HCT116 (cell line): ENCODE data around the gene INSR. TPM values are rescaled to one million over a fixed set of nuclear protein-coding genes. Genes with fewer than 3 reads are reported as not detected.
A peak's percentile ranks its signal among the peaks of the same experiment; 100 is the strongest.

Experiments
- ATAC-seq: fragments of 200-7000 bp; cut with Tn5 transposase; 2 replicates; pipeline ENCODE4 v1.9.1; 2020; ENCODE audit warnings: mild to moderate bottlenecking, moderate library complexity
- BruUV-seq: library from RNA; stranded (reverse); fragments of 400-500 nt; replicated peaks from 2 replicates; lab custom pipeline; 2021; lab: Mats Ljungman, UMichigan
- CTCF ChIA-PET: fragments of 300-600 bp; sonication (Branson Sonifier 250); formaldehyde crosslinking; loops from one replicate; lab custom pipeline; 2021; ENCODE audit warnings: antibody characterized with exemption; lab: Charles Lee
- POLR2A ChIA-PET: fragments of 300-600, 350-600 bp; sonication (Branson Sonifier 250); formaldehyde crosslinking; loops from one replicate; lab custom pipeline; 2021; ENCODE audit warnings: antibody characterized with exemption; lab: Charles Lee
- RAD21 ChIA-PET, 2 experiments: fragments of 300-600 bp; sonication (Branson Sonifier 250); formaldehyde crosslinking; loops; one replicate each; lab custom pipeline; 2023; ENCODE audit warnings: low total read pairs in 2 of 2; ENCODE audit not compliant: uncharacterized antibody in 2 of 2, unreplicated experiment in 2 of 2, low non-redundant PET in 1 of 2; lab: Charles Lee
- DNase-seq: peaks from one replicate; pipeline ENCODE4 v3.0.0-alpha.2; 2010; ENCODE audit warnings: low read depth, low spot score
- H2AFZ ChIP-seq: fragments of 200-600 bp; shearing (Covaris generic), sonication (generic); 2 replicates; pipeline ENCODE4 v1.6.1; 2017; ENCODE audit warnings: low read depth, mixed run types, mixed read lengths, antibody characterized with exemption, low read length; ENCODE audit not compliant: poor library complexity, severe bottlenecking
- H3K27ac ChIP-seq: 2 replicates; pipeline ENCODE4 v1.5.1; 2012; ENCODE audit warnings: low read depth, low read length
- H3K27me3 ChIP-seq: fragments of 200-600 bp; sonication (generic); 2 replicates; pipeline ENCODE4 v1.6.1; 2016; ENCODE audit warnings: mixed run types, low read length, mixed read lengths; ENCODE audit not compliant: insufficient read depth
- H3K36me3 ChIP-seq, 2 experiments: fragments of 200-500 bp in 1 of 2; fragments of 200-600 bp in 1 of 2; sonication (Bioruptor generic) in 1 of 2; sonication (generic) in 1 of 2; 2 replicates each; pipeline versions ENCODE4 v1.5.1 to v1.6.1; 2014 to 2016; ENCODE audit warnings: low read length in 2 of 2, inconsistent platforms in 1 of 2, mixed read lengths in 1 of 2, mixed run types in 1 of 2; ENCODE audit not compliant: insufficient read depth in 2 of 2, control insufficient read depth in 1 of 2
- H3K4me1 ChIP-seq, 2 experiments: fragments of 200-600 bp in 1 of 2; sonication (generic) in 1 of 2; 2 replicates each; pipeline versions ENCODE4 v1.5.1 to v1.6.1; 2012 to 2017; ENCODE audit warnings: low read length in 2 of 2, inconsistent platforms in 1 of 2, mild to moderate bottlenecking in 1 of 2, mixed read lengths in 1 of 2, mixed run types in 1 of 2, moderate library complexity in 1 of 2; ENCODE audit not compliant: insufficient read depth in 2 of 2, control insufficient read depth in 1 of 2
- H3K4me2 ChIP-seq: fragments of 200-600 bp; sonication (generic); 2 replicates; pipeline ENCODE4 v1.6.1; 2017; ENCODE audit warnings: mixed run types, low read length, mixed read lengths
- H3K4me3 ChIP-seq, 2 experiments: fragments of 200-600 bp in 1 of 2; sonication (generic) in 1 of 2; replicated peaks in 1 of 2; 2 replicates each; pipeline ENCODE4 v1.5.1; 2011 to 2016; ENCODE audit warnings: low read length in 2 of 2, control low read depth in 1 of 2, low read depth in 1 of 2, mild to moderate bottlenecking in 1 of 2, mixed read lengths in 1 of 2, mixed run types in 1 of 2
- H3K79me2 ChIP-seq: fragments of 200-600 bp; sonication (generic); 2 replicates; pipeline ENCODE4 v1.6.1; 2017; ENCODE audit warnings: mild to moderate bottlenecking, mixed run types, low read length, moderate library complexity, mixed read lengths; ENCODE audit not compliant: insufficient read depth
- H3K9ac ChIP-seq: fragments of 200-600 bp; sonication (generic); 2 replicates; pipeline ENCODE4 v1.6.1; 2016; ENCODE audit warnings: low read length, mixed read lengths
- H3K9me2 ChIP-seq: fragments of 200-600 bp; sonication (generic), shearing (Covaris generic); 2 replicates; pipeline ENCODE4 v1.6.1; 2017; ENCODE audit warnings: mixed run types, mild to moderate bottlenecking, moderate library complexity; ENCODE audit not compliant: insufficient read depth
- H3K9me3 ChIP-seq, 2 experiments: fragments of 200-500 bp in 1 of 2; fragments of 200-600 bp in 1 of 2; sonication (Bioruptor generic) in 1 of 2; sonication (generic) in 1 of 2; 2 replicates each; pipeline ENCODE4 v1.6.1; 2014 to 2017; ENCODE audit warnings: low read length in 2 of 2, mixed read lengths in 2 of 2, inconsistent platforms in 1 of 2, low read depth in 1 of 2, mild to moderate bottlenecking in 1 of 2, mixed run types in 1 of 2, moderate library complexity in 1 of 2; ENCODE audit not compliant: control insufficient read depth in 1 of 2, insufficient read depth in 1 of 2
- H4K20me1 ChIP-seq: fragments of 200-600 bp; sonication (generic), shearing (Covaris generic); 2 replicates; pipeline ENCODE4 v1.6.1; 2017; ENCODE audit warnings: mixed run types, mild to moderate bottlenecking, moderate library complexity; ENCODE audit not compliant: insufficient read depth
- ATF3 ChIP-seq: IDR thresholded peaks from 2 replicates; pipeline ENCODE4 v1.6.1; 2012
- CBX3 ChIP-seq: IDR thresholded peaks from 2 replicates; pipeline ENCODE4 v1.6.1; 2012; ENCODE audit warnings: low read depth
- CEBPB ChIP-seq: IDR thresholded peaks from 2 replicates; pipeline ENCODE4 v1.6.1; 2012; ENCODE audit warnings: low read depth
- EGR1 ChIP-seq: IDR thresholded peaks from 2 replicates; pipeline ENCODE4 v1.6.1; 2012; ENCODE audit warnings: low read depth
- ELF1 ChIP-seq: IDR thresholded peaks from 2 replicates; pipeline ENCODE4 v1.6.1; 2012; ENCODE audit warnings: low read depth, borderline replicate concordance
- EZH2phosphoT487 ChIP-seq: fragments of 200-600 bp; IDR thresholded peaks from 2 replicates; pipeline ENCODE4 v1.6.1; 2018; ENCODE audit warnings: antibody characterized with exemption, borderline replicate concordance
- FOSL1 ChIP-seq: IDR thresholded peaks from 2 replicates; pipeline ENCODE4 v1.6.1; 2012; ENCODE audit warnings: low read depth
- JUND ChIP-seq: IDR thresholded peaks from 2 replicates; pipeline ENCODE4 v1.6.1; 2012
- POLR2AphosphoS5 ChIP-seq: IDR thresholded peaks from 2 replicates; pipeline ENCODE4 v1.6.1; 2011; ENCODE audit warnings: mild to moderate bottlenecking, low read depth, low read length, moderate library complexity
- RAD21 ChIP-seq: IDR thresholded peaks from 2 replicates; pipeline ENCODE4 v1.6.1; 2012; ENCODE audit warnings: low read depth, mild to moderate bottlenecking
- REST ChIP-seq: IDR thresholded peaks from 2 replicates; pipeline ENCODE4 v1.6.1; 2012; ENCODE audit warnings: low read depth
- SIN3A ChIP-seq: IDR thresholded peaks from 2 replicates; pipeline ENCODE4 v1.6.1; 2012; ENCODE audit warnings: low read depth
- SP1 ChIP-seq: IDR thresholded peaks from 2 replicates; pipeline ENCODE4 v1.6.1; 2012; ENCODE audit warnings: low read depth
- SRF ChIP-seq: IDR thresholded peaks from 2 replicates; pipeline ENCODE4 v1.6.1; 2012; ENCODE audit warnings: low read depth
- TCF7L2 ChIP-seq: IDR thresholded peaks from 2 replicates; pipeline ENCODE4 v1.7.0; 2011; ENCODE audit warnings: borderline replicate concordance, inconsistent platforms; ENCODE audit not compliant: insufficient read depth, insufficient read length; ENCODE audit errors: extremely low read depth
- ZFX ChIP-seq: fragments of 450-650 bp; IDR thresholded peaks from 2 replicates; pipeline ENCODE4 v1.6.1; 2017
- ZNF274 ChIP-seq: fragments of 200-500 bp; sonication (Bioruptor generic); IDR thresholded peaks from 2 replicates; pipeline ENCODE4 v1.6.1; 2014; ENCODE audit warnings: mild to moderate bottlenecking, low read depth, low read length, inconsistent platforms
- intact Hi-C: fragments of 100-400 bp; cut with micrococcal nuclease; formaldehyde crosslinking; loops from 2 replicates; pipeline ENCODE4 v1.10.0; 2022
- total RNA-seq: library from RNA; stranded (reverse); gene quantifications from one replicate; pipeline ENCODE4 v1.2.1, GENCODE V29; 2021; ENCODE audit not compliant: unreplicated experiment
- TF ChIP-seq, protein P1 (sequence below): IDR thresholded peaks from 2 replicates; pipeline ENCODE4 v1.6.1; 2012
- TF ChIP-seq, protein P2 (sequence below): IDR thresholded peaks from 2 replicates; pipeline ENCODE4 v1.6.1; 2011; ENCODE audit warnings: mild to moderate bottlenecking, low read length, moderate library complexity; ENCODE audit not compliant: insufficient replicate concordance; ENCODE audit errors: extremely low read depth

Gene INSR
- total RNA-seq, 1 experiment from 2014 or later, result 25.4 TPM

GRCh38 chr19:7099597-7099921, 194.7 kb downstream of the INSR start:
- peak overlapping the region; percentile 63 to 76 for H3K4me3 ChIP-seq
- peak overlapping the region; percentile 76 for H3K4me2 ChIP-seq
- CTCF ChIA-PET, result interaction anchor here (0.6 to 2.0 kb wide), 13 partner anchors 10 to 973 kb away, joined by 3 to 12 read pairs (median 4); partner anchors contain the start of gene TRAPPC5
- POLR2A ChIA-PET, result interaction anchor here (0.7 to 1.2 kb wide), 5 partner anchors 13 to 423 kb away, joined by 3 to 10 read pairs (median 3); partner anchors contain the start of genes MCOLN1 and ZNF557
- no peak for DNase-seq
- peak overlapping the region; percentile 87 for H3K27ac ChIP-seq
- no peaks in the 10 kb centered on the region for H3K9me2 ChIP-seq
- peaks cover 4 to 18% of the 10 kb centered on the region in 2 experiments; a peak in 3 of 4 replicates for H3K4me1 ChIP-seq
- peak overlapping the region; percentile 67 for H3K9ac ChIP-seq
- no peaks in the 10 kb centered on the region for H3K27me3 ChIP-seq
- no peak for ATAC-seq
- TF ChIP-seq RAD21 (no peak), ZNF274 (no peak), ZFX (no peak), EGR1 (no peak), FOSL1 (no peak), ATF3 (no peak), CEBPB (no peak), JUND (no peak), ELF1 (no peak), TCF7L2 (no peak), POLR2AphosphoS5 (no peak), SP1 (no peak), REST (no peak), SRF (no peak), SIN3A (no peak), EZH2phosphoT487 (no peak), CBX3 (no peak)
- TF ChIP-seq, protein P1, sequence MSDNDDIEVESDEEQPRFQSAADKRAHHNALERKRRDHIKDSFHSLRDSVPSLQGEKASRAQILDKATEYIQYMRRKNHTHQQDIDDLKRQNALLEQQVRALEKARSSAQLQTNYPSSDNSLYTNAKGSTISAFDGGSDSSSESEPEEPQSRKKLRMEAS, result no peak
- TF ChIP-seq, protein P2, sequence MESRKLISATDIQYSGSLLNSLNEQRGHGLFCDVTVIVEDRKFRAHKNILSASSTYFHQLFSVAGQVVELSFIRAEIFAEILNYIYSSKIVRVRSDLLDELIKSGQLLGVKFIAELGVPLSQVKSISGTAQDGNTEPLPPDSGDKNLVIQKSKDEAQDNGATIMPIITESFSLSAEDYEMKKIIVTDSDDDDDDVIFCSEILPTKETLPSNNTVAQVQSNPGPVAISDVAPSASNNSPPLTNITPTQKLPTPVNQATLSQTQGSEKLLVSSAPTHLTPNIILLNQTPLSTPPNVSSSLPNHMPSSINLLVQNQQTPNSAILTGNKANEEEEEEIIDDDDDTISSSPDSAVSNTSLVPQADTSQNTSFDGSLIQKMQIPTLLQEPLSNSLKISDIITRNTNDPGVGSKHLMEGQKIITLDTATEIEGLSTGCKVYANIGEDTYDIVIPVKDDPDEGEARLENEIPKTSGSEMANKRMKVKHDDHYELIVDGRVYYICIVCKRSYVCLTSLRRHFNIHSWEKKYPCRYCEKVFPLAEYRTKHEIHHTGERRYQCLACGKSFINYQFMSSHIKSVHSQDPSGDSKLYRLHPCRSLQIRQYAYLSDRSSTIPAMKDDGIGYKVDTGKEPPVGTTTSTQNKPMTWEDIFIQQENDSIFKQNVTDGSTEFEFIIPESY, result no peak
- intact Hi-C loops, result no loop called here
- no peaks in the 10 kb centered on the region for H4K20me1 ChIP-seq
- no peaks in the 10 kb centered on the region for H3K36me3 ChIP-seq
- peaks cover 0 to 6% of the 10 kb centered on the region in 2 experiments; a peak in 1 of 4 replicates for H3K9me3 ChIP-seq
- H3K79me2 ChIP-seq, result no peaks in the 10 kb centered on the region
- BruUV-seq, result no TSS peak
- RAD21 ChIA-PET, result interaction anchor here (0.7 to 1.3 kb wide), 3 partner anchors 195 to 255 kb away, joined by 3 to 6 read pairs (median 4); partner anchors contain the start of gene INSR (in 1 of the 2)
- H2AFZ ChIP-seq, result no peak overlapping the region
